Occipital lobe (tissue), 2 donors: ENCODE measurements around the gene MACF1. TPM values are rescaled to one million over a fixed set of nuclear protein-coding genes. Genes with fewer than 3 reads are reported as not detected.
"Not testable (repeated sequence)": the region's sequence is repeated elsewhere in the genome, so short reads cannot be mapped to it uniquely, and the experiment has no call there.

ENCODE experiments used
- DNase-seq: peaks from one replicate; lab custom pipeline; 2025; lab: John Stamatoyannopoulos, UW
- total RNA-seq: library from RNA; depleted of rRNA; stranded (reverse); fragments of >200 nt; gene quantifications from one replicate; pipeline ENCODE4 v1.2.3, GENCODE V29; 2014

Gene MACF1
- total RNA-seq, 1 donor from 2014 or later: 341 TPM

GRCh38 chr1:39177706-39178105 is 26.8 kb upstream of the MACF1 start:
- no peak for DNase-seq

- no peak for DNase-seq
Measured at GRCh38 chr1:39178541-39179431, 25.7 kb upstream of the MACF1 start.

DNA sequence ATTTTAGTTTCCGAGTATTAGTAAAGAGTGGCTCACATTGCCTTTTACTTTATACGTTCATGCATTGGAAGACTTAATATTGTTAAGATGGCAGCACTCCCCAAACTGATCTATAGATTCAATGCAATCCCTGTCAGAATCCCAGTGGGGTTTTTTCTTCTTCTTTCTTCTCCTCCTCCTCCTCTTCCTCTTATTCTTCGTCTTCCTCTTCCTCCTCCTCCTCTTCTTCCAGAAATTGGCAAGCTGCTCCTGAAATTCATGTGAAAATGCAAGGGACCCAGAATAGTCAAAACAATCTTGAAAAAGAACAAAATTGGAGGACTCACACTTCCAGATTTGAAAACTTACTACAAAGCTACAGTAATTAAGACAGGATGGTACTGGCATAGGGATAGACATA is 23.2 kb upstream of the MACF1 start:
- DNase-seq: no peak

DNA sequence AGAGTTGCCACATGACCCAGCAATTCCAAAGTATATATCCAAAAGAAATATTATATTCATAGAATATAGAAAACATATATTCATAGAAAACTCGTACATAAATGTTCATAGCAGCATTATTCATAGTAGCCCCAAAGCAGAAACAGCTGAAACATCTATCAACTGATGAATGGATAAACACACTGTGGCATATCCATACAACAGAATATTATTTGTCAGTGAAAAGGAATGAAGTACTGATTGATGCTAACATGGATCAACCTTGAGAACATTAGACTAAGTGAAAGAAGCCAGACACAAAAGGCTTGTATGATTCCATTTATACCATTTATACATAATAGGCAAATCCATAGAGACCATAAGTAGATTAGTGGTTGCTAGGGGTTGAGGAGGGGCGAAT is 21.7 kb upstream of the MACF1 start:
- DNase-seq: no peak

DNA sequence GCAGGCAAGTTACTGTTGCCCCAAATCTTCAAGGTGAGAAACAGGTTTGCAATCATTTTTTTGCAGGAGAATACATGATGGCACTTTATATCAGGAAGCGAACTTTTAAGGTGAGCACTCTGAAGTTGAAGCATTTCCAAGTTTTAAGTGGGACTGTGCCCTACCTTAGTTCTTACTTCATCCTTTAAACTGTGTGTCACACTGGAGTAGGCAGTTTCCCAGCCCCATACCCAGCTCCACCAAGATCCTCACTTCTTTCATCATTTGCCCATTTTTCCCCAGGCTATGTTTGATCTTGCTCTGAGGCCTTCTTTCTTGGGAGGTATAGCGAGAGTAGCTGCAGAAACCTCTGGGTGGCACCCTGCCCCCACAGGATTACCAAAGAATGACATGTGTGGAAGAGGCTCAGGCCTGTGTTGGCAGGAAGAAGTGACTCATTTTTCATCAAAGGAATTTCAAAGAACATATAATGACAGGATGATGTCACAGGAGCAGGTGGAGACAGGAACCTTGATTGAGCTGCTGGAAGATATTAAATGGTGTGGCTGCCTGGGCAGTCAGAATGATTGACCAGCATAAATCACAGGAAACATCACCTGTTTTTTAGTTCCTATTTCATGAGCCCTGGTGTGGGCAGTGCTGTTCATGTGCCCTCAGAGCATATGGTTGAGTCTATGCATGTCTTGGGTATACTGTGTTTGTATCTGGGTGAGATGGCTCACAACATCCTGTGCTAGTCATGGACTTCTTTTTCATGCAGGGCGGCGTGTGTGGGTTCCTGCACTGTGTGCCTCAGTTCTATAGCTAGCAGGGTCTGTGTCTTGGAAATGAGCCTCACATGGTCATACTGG is 20.8 kb upstream of the MACF1 start:
- no peak for DNase-seq

- no peak for DNase-seq
Measured at GRCh38 chr1:39184354-39184818, 20.1 kb upstream of the MACF1 start.

GRCh38 chr1:39187275-39188046 is 17.0 kb upstream of the MACF1 start:
- DNase-seq: no peak

DNA sequence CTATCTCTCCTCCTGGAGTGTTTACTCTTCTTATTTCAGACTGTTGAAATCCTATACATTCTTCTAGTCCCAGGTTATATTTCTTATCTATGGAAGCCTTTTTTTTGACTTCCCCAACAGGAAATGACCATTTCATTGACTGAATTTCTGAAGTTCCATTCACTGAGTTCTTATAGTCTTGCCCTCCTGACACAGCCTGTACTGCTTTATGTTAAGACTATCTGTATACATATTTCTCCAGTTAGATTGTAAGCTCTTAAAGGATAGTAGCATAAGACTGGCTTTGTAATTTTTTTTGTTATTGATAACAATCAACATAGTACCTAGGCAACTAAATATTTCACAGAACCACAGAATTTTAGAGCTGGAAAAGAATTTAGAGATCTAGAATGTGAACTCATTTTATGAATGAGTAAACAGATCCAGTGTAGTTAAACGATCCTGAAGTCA is 14.9 kb upstream of the MACF1 start:
- DNase-seq: no peak

DNA sequence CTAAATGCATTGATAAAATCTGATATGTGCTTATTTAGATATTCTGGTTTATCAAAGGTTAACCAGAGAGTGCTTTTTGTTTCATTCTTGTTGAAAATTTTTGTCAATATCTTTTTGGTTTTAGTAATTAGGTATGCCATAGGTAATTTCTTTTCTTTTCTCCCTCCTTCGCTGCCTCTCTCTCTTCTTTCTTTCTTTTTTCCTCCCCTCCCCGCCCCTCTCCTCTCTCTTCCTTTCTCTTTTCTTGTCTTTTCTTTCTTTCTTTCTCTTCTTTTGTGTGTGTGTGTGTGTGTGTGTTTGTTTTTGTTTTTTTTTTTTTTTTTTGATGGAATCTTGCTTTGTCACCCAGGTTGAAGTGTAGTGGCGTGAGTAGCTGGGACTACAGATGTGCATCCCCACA is 14.4 kb upstream of the MACF1 start:
- DNase-seq: no peak

- no peak for DNase-seq
Measured at GRCh38 chr1:39194398-39195051, 10.0 kb upstream of the MACF1 start.

GRCh38 chr1:39195166-39196111 is 9.1 kb upstream of the MACF1 start:
- DNase-seq: no peak

DNA sequence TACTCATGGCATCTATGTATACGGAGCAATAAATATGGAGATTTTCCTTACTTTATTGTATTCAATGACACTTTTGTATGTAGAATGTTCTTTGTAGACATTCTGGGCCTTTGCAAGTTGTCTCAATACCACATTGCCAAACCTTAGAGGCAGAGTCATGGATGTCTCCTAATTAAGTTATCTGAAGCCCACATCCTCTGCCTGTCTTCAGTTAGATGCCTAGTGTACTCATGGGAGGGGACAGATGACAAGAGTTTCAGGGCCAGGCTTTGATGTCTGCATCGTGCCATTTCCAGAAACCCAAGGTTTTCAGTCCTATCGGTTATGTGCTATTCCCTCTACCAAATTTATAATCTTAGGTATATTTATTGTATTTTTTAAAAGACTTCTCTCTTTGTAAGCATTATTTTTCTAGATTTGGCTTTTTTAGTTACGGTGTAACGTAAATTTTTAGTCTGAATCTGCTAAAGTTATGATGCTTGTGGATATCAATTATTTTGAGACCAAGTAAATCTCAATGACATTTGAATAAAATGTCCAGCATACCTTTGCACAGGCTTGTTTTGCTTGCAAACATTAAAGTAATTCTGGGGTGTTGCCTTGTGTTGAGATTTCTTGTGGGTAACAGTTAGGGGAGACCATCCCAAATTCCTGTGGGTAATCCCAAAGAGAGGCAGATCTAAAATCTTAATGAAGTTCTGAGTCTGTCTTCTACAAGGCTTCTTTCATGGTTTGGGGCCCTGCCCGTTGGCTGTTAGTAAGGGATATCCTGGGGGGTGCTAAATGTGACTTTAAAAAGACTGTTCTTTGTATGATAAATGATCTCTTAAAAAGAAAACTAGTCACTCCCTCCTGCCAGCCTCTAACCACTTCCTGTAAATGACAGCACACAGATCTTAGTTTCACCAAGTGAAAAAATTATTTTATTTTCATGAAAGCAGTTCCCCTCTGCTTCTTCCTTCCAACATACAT is 8.0 kb upstream of the MACF1 start:
- no peak for DNase-seq

GRCh38 chr1:39199593-39199992 is 4.9 kb upstream of the MACF1 start:
- no peak for DNase-seq

DNA sequence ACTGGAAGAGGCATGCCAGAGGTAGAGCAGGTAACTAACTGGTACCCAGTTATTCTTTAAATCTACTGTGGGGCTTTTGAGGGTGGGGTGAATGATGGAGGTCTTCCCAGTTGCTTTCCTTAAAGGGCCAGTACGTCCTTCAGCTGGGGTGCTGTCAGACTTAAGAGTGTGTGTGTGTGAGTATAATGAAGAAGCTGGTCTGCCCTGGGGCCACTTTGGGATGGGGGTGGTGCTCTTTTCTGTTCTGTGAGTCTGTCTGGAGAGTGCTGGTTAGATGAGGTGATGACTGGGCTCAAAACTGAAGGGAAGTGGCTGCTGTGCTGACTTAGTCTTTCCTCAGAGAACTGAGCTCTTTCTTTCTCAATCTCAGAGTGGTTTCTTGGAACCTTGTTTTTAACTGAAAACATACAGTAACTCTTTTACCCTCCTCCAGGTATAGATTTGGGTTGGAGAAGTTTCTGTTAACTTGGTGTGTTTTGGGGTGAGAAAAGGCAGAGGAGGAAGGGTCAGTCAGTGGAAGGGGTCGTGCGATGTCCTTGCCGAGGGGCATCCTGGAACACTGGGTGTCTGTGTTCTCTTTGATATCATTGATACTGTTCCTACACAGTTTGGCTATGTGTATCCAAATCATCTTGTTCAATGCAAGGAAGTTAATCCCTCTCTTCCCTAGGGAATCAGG is 746 bp downstream of the MACF1 start:
- no peak for DNase-seq

DNA sequence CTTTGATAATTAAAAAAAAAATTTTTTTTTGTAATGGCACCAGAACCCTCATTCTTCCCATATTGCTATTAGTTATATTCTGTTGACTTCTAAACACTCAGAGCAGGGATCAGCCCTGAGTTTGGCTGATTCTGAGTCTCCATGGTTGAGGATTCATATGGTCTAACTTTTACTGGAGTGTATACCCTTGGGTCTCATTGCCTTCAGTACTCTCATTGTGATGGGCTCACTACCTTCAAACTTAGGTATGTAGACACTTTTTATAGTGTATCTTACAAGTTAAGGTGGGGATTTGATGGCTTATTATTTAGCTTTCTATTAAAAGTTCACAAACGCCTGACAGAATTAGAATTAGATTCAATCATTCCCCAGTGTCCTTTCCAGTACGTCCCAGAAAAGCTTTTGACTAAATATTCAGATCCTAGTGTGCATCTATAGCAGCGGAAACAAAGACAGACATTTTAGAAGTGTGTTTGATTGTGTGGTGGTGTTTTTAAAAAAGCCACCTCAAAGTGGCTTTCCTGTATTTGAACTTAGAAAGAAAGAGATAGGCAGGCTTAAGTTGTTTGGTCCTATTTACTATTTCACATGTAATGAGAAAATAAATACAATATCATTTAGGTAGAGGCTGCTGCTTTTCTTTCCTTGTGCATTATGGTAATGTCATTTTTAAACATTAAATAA is 1.4 kb downstream of the MACF1 start:
- no peak for DNase-seq

DNA sequence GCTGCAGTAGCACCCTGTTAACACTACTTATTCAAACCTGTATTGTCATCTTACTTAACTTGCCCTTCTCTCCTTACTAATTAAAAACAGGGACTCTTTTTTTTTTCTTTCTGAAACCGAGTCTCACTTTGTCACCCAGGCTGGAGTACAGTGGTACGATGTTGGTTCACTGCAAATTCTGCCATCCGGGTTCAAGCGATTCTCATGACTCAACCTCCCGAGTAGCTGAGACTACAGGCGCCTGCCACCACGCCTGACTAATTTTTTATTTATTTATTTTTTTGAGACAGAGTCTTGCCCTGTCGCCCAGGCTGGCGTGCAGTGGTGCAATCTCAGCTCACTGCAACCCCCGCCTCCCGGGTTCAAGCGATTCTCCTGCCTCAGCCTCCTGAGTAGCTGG is 3.9 kb downstream of the MACF1 start:
- DNase-seq: not testable (repeated sequence)

DNA sequence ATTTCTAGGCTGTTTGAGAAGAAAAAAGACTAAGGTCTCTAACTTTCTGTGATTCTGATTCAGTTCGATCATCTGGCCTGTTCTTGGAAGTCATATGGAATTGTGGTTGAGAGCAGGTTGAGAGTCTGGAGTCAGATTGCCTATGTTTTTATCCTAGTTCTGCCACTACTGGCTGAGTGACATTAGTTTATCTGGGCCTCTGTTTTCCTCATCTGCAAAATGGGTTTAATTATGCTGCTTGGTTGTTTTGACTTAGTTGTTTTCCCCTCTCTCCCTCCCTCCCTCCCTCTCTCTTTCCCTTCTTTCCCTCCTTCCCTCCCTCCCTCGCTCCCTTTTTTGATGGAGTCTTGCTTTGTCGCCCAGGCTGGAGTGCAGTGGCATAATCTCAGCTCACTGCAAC is 6.2 kb downstream of the MACF1 start:
- DNase-seq: no peak

- DNase-seq: no peak
Measured at GRCh38 chr1:39212499-39212898, 8.0 kb downstream of the MACF1 start.
